GM13977 (cell line): ENCODE measurements around the gene ITPKC.

Experiments
- DNase-seq: peaks from one replicate; pipeline ENCODE4 v3.0.0; 2012; ENCODE audit warnings: low spot score
- CTCF ChIP-seq: IDR thresholded peaks from 2 replicates; pipeline ENCODE4 v1.5.1; 2012; ENCODE audit warnings: mild to moderate bottlenecking, control low read depth; ENCODE audit not compliant: insufficient read depth; ENCODE audit errors: extremely low read depth, missing control alignments
- in situ Hi-C: fragments of 300-500 bp; cut with MboI; formaldehyde crosslinking; loops from one replicate; pipeline ENCODE4 v1.12.0; 2022; ENCODE audit warnings: low sequenced_read_pairs, low pct_unique_long_range_greater_than_20kb, mixed read lengths, inconsistent platforms; ENCODE audit not compliant: unreplicated experiment

Gene ITPKC

DNA sequence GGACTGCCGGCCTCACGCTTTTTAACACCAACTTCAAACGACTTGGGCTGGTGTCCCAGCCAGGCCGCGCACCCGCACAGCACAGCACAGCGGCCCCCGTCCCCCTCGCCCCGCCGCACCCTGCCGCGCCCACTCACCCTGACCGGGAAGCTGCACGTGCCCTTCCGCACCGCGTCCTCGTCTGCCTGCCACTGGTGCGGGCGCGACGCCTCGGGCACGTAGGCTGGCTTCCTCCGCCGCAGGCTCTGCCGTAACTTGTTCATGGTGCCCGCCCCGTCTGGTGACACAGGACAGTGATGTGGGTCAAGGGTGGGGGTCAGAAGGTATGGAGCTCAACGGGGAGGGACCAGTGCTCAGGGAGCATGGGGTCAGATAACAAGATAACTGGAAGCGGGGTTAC, 32.6 kb upstream of the ITPKC start:
- in situ Hi-C loops: no loop called here
- TF ChIP-seq CTCF: no peak
- no peak for DNase-seq

- in situ Hi-C loops: no loop called here
- DNase-seq: no peak
- TF ChIP-seq CTCF: no peak
These were observed 31.8 kb upstream of the ITPKC start for GRCh38 chr19:40685016-40685526.

- no peak for TF ChIP-seq CTCF
- no peak for DNase-seq
- in situ Hi-C loops: no loop called here
These were observed 31.3 kb upstream of the ITPKC start for GRCh38 chr19:40685563-40685962.

DNA sequence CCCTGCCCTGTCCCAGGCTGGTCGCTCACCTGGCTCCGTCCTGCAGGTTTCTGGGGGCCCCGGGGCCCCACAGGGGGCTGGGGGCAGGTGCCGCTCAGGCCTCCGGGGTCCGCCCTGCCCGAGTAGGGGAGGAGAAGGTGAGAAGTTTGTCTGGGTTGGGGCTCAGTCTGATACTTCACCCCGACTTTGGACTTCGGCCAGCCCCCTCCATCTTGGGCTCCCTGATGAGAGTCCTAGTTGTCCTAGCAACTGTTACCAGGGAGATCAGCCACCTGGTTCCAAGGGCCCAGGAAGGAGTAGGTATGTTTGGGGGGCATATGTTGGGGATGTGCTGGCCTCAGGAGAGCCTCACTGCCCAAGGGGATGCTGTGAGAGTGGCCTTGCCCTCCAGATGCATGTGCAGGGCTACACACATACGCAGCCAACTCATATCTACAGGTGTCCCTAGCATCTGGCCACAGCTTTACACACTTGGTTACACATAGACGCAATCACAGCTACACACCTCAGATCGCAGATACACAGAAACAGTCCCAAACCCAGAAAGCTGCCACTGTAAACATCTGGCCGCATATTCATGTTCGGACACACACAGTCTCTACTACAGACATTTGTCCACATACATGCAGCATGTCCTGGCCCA, 29.9 kb upstream of the ITPKC start:
- no peak for DNase-seq
- TF ChIP-seq CTCF: no peak
- in situ Hi-C loops: no loop called here

DNA sequence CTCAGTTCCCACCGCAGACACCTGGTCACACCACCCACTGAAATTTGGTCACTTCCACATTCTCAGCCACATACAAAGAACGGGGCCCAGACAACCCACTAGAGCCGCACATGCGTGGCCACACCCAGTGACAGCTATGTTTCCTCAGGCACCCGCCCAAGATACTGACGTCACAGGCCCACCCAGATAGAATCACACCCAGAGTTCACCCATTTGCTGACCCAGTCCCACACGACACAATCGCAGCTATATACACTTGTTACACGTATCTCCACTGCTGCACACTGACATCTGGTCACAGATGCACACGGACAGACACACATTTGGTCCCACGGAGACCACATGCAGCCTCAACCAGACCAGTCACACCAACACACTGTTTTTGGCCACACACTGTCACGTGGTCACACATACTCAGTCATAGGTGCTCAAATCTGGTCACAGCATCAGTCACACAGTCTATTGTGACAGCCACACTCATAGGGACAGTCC, 29.3 kb upstream of the ITPKC start:
- DNase-seq: no peak
- in situ Hi-C loops: no loop called here
- TF ChIP-seq CTCF: no peak

DNA sequence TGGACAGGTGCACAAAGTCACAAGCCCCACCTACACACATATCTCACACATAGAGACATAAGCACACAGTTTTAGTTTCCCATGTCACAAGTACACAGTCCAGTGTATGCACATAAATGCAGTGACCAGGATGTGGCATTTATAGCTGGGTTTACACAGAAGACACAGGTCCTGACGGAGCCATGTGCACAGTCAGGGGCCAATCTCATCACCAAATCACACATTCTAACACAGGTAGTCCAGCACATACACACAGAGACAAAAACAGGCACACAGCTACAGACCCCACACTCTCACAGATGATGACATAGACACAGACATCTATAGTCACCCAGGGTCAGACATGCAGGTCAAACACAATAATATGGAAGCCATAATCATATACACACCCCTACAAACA, 28.6 kb upstream of the ITPKC start:
- no peak for TF ChIP-seq CTCF
- no peak for DNase-seq
- in situ Hi-C loops: no loop called here
